Chondrocyte (in vitro differentiated cells): Measurements from ENCODE around the gene HDHD5. TPM values are rescaled to one million over a fixed set of nuclear protein-coding genes. Genes with fewer than 3 reads are reported as not detected.

Experiments used
- DNase-seq: peaks from one replicate; pipeline ENCODE4 v3.0.0; 2021; ENCODE audit warnings: mixed read lengths, low spot score
- H3K27ac Mint-ChIP-seq: one replicate; pipeline ENCODE4 v1.8.0; 2021; ENCODE audit warnings: mild to moderate bottlenecking, moderate library complexity, mixed read lengths; ENCODE audit not compliant: unreplicated experiment
- H3K27me3 Mint-ChIP-seq: 2 replicates; pipeline ENCODE4 v1.8.0; 2021; ENCODE audit warnings: low read depth, mixed read lengths
- H3K36me3 Mint-ChIP-seq: 2 replicates; pipeline ENCODE4 v1.8.0; 2021; ENCODE audit warnings: low read depth, mixed read lengths
- H3K4me1 Mint-ChIP-seq: 2 replicates; pipeline ENCODE4 v1.8.0; 2021; ENCODE audit warnings: low read depth, mild to moderate bottlenecking, mixed read lengths
- H3K4me3 Mint-ChIP-seq: one replicate; pipeline ENCODE4 v1.8.0; 2021; ENCODE audit warnings: mild to moderate bottlenecking, moderate library complexity, mixed read lengths; ENCODE audit not compliant: unreplicated experiment
- H3K9me3 Mint-ChIP-seq: 2 replicates; pipeline ENCODE4 v1.8.0; 2021; ENCODE audit warnings: low read depth, mixed read lengths
- total RNA-seq: library from RNA; stranded (reverse); gene quantifications from 3 replicates; pipeline ENCODE4 v1.2.1, GENCODE V29; 2021
- TF ChIP-seq, protein P1 (sequence below): fragments of 200-600 bp; sonication (generic); IDR thresholded peaks from 2 replicates; pipeline ENCODE4 v1.5.0; 2021; ENCODE audit warnings: antibody characterized with exemption, mild to moderate bottlenecking, moderate library complexity

HDHD5 gene
- total RNA-seq, 1 donor from 2014 or later, result 30.8 TPM

DNA sequence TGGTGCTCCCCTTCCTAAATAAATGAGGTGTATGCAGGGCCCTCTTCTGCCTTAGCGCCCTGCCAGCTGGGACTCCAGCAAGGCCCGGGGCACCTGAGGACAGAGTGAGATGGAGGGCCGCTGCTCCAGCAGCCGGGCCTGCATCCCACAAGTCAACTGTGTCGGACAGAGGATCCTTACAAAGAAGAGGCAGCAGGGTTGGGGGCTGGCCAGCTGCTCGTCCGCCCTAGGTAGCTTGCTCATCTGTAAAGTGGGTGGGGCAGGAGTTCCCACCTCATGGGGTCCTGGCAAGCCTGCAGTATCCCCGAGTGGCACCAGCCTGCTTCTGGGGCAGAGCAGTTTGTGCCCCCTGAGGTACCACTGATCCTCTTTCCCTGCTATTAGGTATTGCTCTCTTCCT, 45.5 kb downstream of the HDHD5 start:
- peak; percentile 86 for DNase-seq
- Mint-ChIP-seq H3K9me3 (peaks cover 6% of the 10 kb centered on the region), H3K4me1 (no peaks in the 10 kb centered on the region), H3K4me3 (no peak overlapping the region), H3K36me3 (peaks cover 5% of the 10 kb centered on the region), H3K27ac (no peak overlapping the region), H3K27me3 (no peaks in the 10 kb centered on the region)
- TF ChIP-seq, protein P1, sequence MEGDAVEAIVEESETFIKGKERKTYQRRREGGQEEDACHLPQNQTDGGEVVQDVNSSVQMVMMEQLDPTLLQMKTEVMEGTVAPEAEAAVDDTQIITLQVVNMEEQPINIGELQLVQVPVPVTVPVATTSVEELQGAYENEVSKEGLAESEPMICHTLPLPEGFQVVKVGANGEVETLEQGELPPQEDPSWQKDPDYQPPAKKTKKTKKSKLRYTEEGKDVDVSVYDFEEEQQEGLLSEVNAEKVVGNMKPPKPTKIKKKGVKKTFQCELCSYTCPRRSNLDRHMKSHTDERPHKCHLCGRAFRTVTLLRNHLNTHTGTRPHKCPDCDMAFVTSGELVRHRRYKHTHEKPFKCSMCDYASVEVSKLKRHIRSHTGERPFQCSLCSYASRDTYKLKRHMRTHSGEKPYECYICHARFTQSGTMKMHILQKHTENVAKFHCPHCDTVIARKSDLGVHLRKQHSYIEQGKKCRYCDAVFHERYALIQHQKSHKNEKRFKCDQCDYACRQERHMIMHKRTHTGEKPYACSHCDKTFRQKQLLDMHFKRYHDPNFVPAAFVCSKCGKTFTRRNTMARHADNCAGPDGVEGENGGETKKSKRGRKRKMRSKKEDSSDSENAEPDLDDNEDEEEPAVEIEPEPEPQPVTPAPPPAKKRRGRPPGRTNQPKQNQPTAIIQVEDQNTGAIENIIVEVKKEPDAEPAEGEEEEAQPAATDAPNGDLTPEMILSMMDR, result no peak

DNA sequence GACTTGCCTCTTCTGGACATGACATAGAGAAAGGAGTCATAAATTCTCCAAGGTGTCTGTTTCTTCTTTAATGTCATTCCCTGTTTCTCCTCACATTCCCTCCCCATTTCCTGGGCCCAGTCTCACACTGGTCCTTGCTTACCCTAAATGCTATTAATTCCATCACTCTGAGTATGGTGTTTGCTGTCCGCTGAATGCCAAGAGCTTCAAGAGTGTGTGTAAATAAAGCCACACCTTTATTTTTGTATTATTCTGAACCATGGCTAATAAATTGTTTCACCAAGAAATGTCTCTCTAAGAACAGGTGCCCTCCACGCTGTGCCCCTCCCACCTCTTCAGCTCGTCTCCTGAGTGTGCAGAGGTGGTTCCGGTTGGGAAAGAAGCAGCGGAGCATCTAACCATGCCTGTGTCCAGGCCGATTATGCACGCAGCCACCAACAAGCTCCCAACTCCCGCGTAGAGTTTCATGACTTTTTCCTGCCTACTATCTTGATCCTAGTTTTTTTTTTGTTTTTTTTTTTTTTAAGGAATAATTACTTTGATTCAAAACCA, 46.5 kb downstream of the HDHD5 start:
- Mint-ChIP-seq H3K27me3 (no peaks in the 10 kb centered on the region), H3K4me1 (no peaks in the 10 kb centered on the region), H3K4me3 (no peak overlapping the region), H3K27ac (no peak overlapping the region), H3K9me3 (peaks cover 6% of the 10 kb centered on the region), H3K36me3 (peaks cover 5% of the 10 kb centered on the region)
- peak; percentile 39 for DNase-seq
- TF ChIP-seq, protein P1, result no peak

DNA sequence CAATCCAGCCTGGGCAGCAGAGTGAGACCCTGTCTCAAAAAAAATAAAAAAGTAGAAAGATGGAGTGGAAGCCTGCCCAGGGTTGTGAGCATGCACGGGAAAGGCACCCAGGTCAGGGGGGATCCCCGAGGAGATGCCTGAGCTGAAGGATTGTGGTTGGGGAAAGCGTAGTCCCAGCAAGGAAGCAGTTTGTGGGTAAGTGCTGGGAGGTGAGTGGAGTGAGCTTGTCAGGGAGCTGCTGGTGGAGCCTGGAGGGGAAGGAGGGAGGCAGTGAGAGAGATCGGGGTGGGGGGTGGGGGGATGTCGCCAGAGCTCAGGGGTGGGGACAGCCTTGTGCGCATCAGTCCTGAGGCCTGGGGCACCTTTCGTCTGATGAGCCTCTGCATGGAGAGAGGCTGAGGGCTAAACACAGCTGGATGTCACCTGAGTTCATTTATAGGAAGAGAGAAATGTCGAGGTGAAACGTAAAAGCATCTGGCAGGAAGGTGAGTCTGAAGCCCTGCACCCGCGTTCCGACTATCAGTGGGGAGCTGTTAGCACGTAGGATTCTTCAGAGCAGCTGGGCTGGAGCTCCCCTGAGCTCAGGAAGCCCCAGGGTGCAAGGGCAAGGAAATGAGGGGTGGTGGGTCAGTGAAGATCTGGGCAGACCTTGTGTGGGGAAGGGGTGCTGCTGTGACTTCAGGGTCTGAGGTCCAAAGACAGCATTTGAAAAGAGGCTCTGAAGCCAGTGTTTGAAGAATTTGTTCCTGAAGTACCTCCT, 48.1 kb downstream of the HDHD5 start:
- peak; percentile 50 for DNase-seq
- no peak overlapping the region for H3K4me3 Mint-ChIP-seq
- H3K9me3 Mint-ChIP-seq, result peaks cover 6% of the 10 kb centered on the region
- no peaks in the 10 kb centered on the region for H3K27me3 Mint-ChIP-seq
- TF ChIP-seq, protein P1, result no peak
- no peak overlapping the region for H3K27ac Mint-ChIP-seq
- no peaks in the 10 kb centered on the region for H3K4me1 Mint-ChIP-seq
- H3K36me3 Mint-ChIP-seq, result peaks cover 5% of the 10 kb centered on the region

DNA sequence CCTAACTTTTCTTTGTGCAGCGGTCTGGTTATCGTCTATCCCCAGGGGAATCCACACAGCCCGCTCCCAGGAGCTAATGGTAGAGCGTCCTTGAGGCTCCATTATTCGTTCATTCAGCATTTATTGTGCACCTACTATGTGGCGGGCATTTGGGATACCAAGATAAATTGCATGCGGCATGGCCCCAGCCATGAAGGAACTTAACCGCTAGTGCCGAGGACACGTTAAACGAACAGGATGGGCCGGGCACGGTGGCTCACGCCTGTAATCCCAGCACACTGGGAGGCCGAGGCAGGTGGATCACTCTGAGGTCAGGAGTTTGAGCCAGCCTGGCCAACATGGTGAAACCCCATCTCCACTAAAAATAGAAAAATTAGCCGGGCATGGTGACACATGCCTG, 49.1 kb downstream of the HDHD5 start:
- H3K27ac Mint-ChIP-seq, result no peak overlapping the region
- no peaks in the 10 kb centered on the region for H3K27me3 Mint-ChIP-seq
- TF ChIP-seq, protein P1, result no peak
- no peak overlapping the region for H3K4me3 Mint-ChIP-seq
- H3K4me1 Mint-ChIP-seq, result no peaks in the 10 kb centered on the region
- DNase-seq, result peak; percentile 51
- peaks cover 7% of the 10 kb centered on the region for H3K36me3 Mint-ChIP-seq
- H3K9me3 Mint-ChIP-seq, result peaks cover 1% of the 10 kb centered on the region

DNA sequence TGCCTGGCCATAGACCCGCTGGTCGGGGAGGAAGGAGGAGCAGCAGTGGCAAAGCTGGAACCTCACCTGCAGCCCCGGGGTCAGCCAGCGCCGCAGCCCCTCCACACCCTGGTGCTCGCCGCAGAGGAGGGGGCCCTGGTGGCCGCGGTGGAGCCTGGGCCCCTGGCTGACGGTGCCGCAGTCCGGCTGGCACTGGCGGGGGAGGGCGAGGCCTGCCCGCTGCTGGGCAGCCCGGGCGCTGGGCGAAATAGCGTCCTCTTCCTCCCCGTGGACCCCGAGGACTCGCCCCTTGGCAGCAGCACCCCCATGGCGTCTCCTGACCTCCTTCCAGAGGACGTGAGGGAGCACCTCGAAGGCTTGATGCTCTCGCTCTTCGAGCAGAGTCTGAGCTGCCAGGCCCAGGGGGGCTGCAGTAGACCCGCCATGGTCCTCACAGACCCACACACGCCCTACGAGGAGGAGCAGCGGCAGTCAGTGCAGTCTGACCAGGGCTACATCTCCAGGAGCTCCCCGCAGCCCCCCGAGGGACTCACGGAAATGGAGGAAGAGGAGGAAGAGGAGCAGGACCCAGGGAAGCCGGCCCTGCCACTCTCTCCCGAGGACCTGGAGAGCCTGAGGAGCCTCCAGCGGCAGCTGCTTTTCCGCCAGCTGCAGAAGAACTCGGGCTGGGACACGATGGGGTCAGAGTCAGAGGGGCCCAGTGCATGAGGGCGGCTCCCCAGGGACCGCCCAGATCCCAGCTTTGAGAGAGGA, 49.8 kb downstream of the HDHD5 start:
- H3K27ac Mint-ChIP-seq, result no peak overlapping the region
- DNase-seq, result peak; percentile 80

More for the DNA sequence above, 49.8 kb downstream of the HDHD5 start:
- no peak overlapping the region for H3K4me3 Mint-ChIP-seq
- peaks cover 8% of the 10 kb centered on the region for H3K36me3 Mint-ChIP-seq
- no peaks in the 10 kb centered on the region for H3K9me3 Mint-ChIP-seq
- TF ChIP-seq, protein P1, result no peak
- H3K4me1 Mint-ChIP-seq, result no peaks in the 10 kb centered on the region
- H3K27me3 Mint-ChIP-seq, result no peaks in the 10 kb centered on the region
